Renal pelvis (tissue), 4 donors: ENCODE data around the gene GLRX. TPM values are rescaled to one million over a fixed set of nuclear protein-coding genes. Genes with fewer than 3 reads are reported as not detected.
"Not testable (repeated sequence)": the region's sequence is repeated elsewhere in the genome, so short reads cannot be mapped to it uniquely, and the experiment has no call there.

Experiments
- DNase-seq: peaks from one replicate; pipeline ENCODE4 v3.0.0-alpha.2; 2013
- polyA plus RNA-seq, 3 donors: library from polyadenylated mRNA; unstranded; fragments of 120-200 nt; gene quantifications; one replicate each; pipeline ENCODE4 v1.2.1, GENCODE V29; 2013; ENCODE audit not compliant: insufficient read length in 3 of 3

The GLRX gene
- polyA plus RNA-seq, 3 donors: 69.0 to 72.0 (median 71.1) TPM

DNA sequence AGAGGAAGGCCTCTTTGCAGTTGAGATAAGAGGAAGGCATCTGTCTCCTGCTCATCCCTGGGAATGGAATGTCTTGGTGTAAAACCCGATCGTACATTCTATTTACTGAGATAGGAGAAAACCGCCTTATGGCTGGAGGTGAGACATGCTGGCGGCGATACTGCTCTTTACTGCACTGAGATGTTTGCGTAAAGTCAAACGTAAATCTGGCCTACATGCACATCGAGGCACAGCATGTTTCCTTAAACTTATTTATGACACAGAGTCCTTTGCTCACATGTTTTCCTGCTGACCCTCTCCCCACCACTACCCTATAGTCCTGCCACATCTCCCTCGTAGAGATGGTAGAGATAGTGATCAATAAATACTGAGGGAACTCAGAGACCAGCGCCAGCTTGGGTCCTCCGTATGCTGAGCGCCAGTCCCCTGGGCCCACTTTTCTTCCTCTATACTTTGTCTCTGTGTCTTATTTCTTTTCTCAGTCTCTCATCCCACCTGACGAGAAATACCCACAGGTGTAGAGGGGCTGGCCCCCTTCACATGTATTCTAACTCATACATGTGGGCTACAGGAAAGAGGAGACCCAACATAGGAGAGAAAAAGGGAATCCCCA, 11.0 kb downstream of the GLRX start:
- DNase-seq: not testable (repeated sequence)

- not testable (repeated sequence) for DNase-seq
Measured at GRCh38 chr5:95811126-95811423, 11.5 kb downstream of the GLRX start.

GRCh38 chr5:95810305-95811125, 12.0 kb downstream of the GLRX start:
- no peak for DNase-seq

DNA sequence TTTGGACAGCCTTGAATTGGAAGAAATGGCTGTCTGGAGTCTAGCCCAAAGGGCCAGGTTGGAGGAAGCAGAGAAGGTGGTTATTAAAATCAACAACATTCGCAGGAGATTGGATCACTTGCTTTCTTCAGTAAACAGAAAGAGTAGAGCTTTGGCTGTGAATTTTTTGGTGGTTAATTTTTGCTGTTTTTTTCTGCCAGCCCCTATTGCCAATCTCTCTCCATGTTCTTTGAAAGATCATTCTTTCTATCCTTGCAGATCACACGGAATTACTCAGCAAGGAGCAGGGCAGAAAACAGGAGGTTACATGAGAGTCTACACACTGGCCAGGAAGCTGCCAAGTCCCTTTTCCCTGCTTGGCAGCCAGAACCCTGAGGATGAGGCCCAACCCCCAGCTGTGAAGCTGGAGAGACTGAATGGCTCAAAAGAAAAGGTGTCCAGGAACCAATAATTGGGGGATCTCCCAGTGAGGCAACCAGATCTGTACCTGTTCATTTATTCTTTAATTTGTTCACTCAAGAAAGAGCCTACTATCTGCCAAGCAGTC, 13.0 kb downstream of the GLRX start:
- DNase-seq: no peak

DNA sequence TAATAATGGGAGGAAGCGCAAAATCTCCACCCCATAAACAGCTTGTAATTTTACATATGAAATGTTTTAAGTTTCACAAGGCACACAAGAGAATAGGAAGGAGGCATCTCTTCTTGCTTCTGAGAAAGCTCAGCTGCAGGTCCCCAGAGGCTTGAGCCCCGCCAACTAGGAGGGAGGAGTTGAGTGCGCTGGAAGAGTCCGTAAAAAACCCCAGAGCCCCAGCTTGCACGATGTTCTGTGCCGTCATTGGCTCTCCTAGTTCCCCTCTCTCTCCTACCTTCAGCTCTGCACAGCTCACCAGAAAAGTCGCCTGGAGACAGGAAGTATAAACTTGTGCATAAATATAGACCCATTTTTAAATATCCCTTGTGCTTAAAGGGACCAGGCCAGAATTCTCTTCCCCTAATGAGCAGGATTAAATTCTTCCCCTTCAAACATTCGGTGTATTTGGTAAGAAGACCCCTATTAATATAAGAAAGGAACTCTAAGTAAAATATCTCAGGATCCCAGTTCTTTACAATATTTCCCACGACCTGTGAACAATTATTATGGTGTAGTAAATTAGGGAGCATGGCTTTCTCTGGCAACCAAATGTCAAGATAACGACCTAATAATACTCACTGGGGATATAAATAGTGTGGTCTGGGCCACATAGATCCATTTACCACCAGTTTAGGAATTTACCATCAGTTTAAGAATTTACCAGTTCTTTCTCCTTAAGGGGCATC, 13.7 kb downstream of the GLRX start:
- DNase-seq: peak; percentile 48

DNA sequence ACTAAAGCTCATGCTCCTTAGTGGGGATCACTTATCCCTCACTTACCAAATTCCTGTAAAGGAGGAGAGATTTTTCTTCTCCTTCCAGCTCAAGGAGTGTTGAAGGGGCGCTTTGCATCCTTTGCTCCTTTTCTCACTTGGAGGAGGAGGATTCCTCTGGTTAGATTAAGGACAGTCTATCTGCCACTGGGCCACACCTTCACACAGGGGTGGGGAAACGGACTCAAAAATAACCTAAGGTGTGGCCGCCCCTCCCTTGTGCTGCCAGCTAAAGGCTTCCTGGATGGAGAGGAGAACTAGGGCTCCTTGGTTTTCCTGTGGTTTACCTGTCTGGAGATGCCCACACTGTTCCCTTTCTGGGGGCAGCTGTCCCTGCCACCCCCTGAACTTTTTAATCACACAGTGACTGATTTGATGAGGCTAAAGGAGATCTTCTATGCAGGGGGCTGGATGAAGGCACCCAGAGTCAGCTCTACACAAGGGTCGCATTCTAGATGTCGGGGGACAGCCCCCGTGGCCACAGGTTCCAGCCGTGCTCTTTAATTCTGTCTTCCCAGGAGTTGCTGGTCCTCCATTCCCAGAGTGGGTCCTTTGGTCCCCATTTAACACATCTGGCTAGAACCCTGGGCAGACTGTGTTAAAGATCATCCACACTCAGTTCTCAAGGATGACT, 14.4 kb downstream of the GLRX start:
- DNase-seq: no peak

- no peak for DNase-seq
Measured at GRCh38 chr5:95806687-95807086, 15.8 kb downstream of the GLRX start.

GRCh38 chr5:95804736-95805539, 17.6 kb downstream of the GLRX start:
- no peak for DNase-seq

DNA sequence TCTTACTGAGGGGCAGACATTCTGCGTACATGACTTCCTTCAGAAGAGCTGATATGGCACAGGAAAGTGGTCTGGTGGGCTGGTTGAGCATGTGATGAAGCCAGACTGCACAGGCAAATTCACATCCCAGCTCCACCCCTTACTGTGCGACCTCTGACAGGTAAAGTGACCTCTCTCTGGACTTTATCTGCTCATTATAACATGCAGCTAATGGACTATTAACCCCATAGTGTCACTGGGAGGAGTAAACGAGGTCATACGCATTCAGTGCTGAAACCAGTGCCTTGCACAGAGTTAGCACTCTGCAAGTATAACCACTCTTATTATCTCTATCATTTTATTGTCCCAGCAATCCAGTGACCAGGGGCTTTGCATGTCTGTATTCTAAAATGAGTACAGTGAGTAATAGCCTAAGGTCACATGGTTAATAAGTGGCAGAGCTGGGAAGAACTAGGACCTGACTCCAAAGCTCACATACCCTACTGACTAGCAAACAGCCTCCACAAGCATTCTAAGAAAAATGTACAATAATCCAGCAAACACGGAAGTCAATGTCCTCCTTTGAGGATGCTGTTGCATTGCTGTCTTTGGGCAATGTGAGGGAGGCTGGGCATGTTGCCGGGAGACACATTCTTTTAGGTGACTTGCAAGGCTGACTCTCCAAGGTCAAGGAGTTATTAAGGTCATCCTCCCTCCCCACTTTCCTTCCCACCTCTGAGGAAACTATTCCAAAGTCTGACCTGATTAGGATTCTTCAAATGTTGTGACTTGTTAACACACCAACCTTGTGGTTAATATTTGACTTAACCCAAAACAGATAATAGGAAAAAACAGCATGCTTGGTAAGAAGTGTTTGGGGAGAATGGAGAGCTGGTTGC, 19.0 kb downstream of the GLRX start:
- peak; percentile 31 for DNase-seq

DNA sequence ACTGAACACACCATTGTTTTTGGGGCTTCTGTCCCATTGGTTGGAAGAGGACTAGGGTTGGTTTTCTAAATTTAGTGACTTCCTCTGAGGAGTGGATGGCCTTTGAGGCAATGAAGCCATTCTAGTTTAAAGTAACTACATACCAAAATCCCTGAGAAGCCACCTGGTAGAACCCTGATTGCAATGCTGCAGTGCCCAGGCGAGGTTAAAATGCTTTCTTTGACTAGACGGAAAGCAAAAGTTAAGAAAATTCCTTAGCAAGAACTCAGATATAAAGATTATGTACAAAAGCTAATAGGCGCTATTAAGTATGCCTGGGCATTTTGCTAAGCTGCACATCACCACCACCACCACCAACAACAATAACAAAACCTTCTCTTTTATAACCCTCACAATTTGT, 20.6 kb downstream of the GLRX start:
- no peak for DNase-seq

GRCh38 chr5:95801532-95801931, 21.0 kb downstream of the GLRX start:
- no peak for DNase-seq

DNA sequence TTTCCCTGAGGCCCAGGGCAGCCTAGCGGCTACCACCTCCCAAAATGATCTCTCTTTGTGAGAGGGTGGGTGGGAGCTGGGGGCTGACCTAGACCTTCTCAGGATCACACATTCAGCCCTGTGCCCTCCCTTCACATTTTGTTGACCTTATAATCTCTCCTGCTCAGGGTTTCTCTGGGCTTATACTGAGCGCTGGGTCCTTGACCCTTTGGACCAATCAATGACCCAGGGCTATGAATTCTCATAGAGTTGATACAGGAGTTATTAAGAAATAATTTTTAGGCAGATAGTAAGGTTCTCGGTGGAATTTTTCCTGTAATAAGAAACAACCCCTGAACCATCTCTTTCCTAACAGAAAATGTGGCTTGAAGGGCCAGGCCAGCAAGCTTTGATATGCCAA, 22.0 kb downstream of the GLRX start:
- DNase-seq: no peak

- DNase-seq: no peak
Measured at GRCh38 chr5:95799191-95799835, 23.2 kb downstream of the GLRX start.

DNA sequence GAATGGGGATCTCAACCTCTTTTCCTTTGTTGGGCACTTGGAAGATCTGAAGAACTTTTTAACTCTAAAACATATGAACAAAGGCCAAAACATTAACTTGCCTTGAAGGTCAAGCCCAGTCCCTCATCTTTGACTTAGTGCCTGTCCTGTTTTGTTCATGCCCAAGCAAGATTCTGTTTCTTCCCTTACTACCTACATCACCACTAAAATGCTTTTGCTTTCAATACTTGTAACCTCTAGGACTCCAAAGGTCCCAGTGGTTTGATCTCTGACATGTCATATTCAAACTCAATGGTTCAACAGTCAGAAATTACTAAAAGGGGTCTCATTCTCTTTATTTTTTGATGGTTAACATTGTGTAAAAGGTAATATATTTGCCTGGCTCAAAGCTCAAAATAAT, 24.0 kb downstream of the GLRX start:
- no peak for DNase-seq

DNA sequence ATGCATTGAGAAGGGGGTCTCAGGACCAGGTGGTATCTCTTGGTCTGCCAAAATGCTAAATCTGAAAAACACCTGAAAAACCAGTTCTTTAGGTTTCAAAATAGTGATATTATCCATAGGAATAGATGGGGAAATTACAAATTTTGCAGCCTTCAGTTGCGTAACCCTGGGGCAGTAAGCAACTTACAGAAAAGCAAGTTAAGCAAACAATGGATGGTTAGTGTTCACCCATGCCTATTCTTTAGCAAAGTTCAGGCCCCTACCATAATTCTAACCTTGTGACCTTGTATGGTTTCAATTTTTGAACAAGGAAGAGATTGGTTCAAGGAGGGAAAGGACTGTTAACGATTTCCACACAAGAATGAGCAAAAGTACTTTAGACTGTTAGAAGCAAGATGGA, 24.5 kb downstream of the GLRX start:
- DNase-seq: no peak

- DNase-seq: no peak
Measured at GRCh38 chr5:95797301-95797700, 25.2 kb downstream of the GLRX start.

DNA sequence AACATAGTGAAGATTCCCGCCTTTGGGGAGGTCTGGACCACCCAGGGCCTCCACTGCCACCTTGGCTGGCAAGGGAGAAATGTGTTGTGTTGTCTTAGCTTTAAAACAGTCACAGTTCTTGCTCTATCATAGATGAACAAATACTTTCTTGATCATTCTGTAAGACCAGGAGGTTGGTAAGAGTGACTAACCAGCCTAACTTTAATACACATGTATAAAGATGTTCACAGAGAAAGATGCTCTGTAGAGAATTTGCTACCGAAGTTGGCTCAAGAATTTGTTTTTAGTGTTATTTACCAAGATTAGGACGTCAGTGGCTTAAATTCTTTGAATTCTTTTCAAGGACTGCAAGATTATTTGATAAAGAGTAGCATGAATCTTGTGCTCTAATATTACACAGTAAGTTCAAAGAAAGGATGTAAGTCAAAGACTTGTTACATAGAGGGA, 28.4 kb downstream of the GLRX start:
- DNase-seq: no peak

DNA sequence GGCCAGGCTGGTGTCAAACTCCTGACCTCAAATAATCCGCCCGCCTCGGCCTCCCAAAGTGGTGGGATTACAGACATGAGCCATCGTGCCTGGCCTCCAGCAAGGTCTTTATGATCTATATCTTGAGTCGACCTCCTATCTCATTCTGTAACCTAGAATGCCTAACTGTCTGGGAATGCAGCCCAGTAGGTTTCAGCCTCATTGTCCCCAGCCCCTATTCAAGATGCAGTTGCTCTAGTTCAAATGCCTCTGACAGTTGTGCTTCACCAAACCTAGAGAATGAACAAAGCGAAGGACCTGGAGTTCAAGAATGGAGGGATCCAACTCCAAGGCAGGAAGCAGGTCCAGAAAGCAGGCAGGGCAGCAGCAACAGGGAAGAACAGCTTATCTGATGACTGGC, 30.8 kb downstream of the GLRX start:
- no peak for DNase-seq

DNA sequence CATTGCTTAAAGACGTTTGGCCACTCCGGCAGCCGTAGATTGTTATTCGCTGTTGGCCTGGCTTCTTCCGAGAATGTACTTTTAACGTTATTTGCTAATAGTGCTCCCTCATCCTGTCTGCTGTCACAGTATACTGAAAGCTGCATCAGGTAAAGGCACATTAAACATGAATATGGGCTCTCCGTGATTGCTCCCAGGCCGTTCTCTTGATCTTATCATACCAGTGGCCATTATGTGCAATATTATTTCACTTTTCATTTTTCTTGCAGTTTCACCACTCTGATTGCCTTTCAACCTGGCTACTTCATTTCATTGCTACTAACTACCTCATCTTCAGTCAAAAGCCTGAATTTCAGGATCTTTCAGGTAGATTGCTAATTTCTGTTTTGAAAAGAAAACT, 34.0 kb downstream of the GLRX start:
- DNase-seq: no peak
